ENCODE results near the gene FAM120A.
A peak's percentile ranks its signal among the peaks of the same experiment; 100 is the strongest.

FAM120A gene

DNA sequence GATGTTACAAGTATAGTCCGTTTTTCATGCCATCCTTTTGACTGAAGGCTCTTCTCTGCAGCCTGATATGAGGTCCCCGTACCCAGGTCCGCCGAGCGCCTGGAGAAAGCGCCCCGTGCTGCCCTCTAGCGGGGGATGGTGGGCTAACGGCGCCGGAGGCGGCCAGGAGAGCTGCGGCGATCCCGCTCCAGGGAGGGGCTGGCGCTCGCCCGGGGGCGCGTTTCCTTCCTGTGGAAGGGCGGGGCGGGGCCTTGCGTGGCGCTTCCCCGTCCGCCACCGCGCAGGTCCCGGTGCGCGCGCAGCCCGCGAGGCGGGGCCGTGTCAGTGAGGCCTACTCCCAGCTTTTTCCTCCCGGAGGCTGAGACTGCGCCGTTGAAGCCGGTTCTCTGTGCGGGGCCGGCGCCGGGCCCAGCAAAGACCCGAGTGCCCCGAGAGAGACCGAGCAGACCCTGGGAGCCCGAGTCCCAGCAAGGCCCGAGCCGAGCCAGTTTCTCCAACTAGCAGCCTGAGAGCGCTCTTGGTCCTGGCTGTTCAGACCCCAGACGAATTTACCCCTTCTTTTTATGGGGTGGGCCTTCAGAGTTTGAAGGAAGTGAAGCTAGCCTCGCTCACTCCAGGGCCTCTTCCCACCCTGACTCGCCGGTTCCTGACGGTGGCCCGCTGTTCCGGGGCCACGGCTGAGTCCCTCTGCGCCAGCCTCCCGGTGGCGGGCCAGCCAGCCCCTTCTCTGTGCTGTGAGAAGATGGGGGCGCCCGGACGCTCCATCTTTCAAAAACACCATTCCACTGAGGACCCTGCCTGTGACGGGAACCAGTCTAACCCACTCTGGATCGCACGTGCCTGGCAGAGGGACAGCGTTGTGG lies 115.2 kb downstream of the FAM120A start:
- Histone ChIP-seq H3K4me3 (ENCODE audit: low read length in 2 of 2) (peak overlapping the region; percentile 55 to 81), H4K91ac (ENCODE audit: low read depth, low read length, poor library complexity) (peak overlapping the region; percentile 87), H2AK5ac (ENCODE audit: low read depth, low read length) (peak overlapping the region; percentile 79), H3K23ac (ENCODE audit: low read depth, low read length, poor library complexity) (peak overlapping the region; percentile 45), H3K27ac (replicated peaks; ENCODE audit: low read length) (peak overlapping the region; percentile 77), H4K8ac (ENCODE audit: low read depth, low read length) (peak overlapping the region; percentile 93), H3K27me3 (ENCODE audit: control insufficient read depth in 3 of 3, insufficient read depth in 3 of 3, low read depth in 1 of 3, low read length in 3 of 3) (no peaks in the 10 kb centered on the region), H2AFZ (ENCODE audit: low read length) (peak overlapping the region; percentile 88), H2BK15ac (ENCODE audit: low read length) (peak overlapping the region; percentile 27), H3K14ac (ENCODE audit: low read length) (no peak overlapping the region), H2BK5ac (ENCODE audit: low read length) (peak overlapping the region; percentile 77), H3K4ac (ENCODE audit: low read length) (no peak overlapping the region), H3K9ac (ENCODE audit: low read depth, low read length, poor library complexity) (peak overlapping the region; percentile 94), H3K9me3 (replicated peaks in 1 of 2; ENCODE audit: control insufficient read depth in 2 of 2, insufficient read depth in 1 of 2, low read depth in 1 of 2, low read length in 2 of 2) (peaks cover 1 to 13% of the 10 kb centered on the region in 2 donors), H2BK12ac (ENCODE audit: low read length) (no peak overlapping the region), H3K18ac (ENCODE audit: low read length) (peak overlapping the region; percentile 97), H3K79me1 (ENCODE audit: low read depth, low read length) (peaks cover 2% of the 10 kb centered on the region), H3K4me2 (ENCODE audit: insufficient read depth, low read length, poor library complexity, severe bottlenecking) (peak overlapping the region; percentile 95), H2BK120ac (ENCODE audit: low read depth, low read length) (peak overlapping the region; percentile 97), H3K36me3 (replicated peaks in 1 of 2; ENCODE audit: control insufficient read depth in 2 of 2, insufficient read depth in 2 of 2, low read length in 2 of 2) (peaks cover 13 to 41% of the 10 kb centered on the region in 2 donors), H3K4me1 (ENCODE audit: control insufficient read depth in 2 of 2, insufficient read depth in 1 of 2, low read depth in 1 of 2, low read length in 2 of 2) (peaks cover 2 to 5% of the 10 kb centered on the region in 2 donors)
- no CpG with 5 or more reads among the region's 69 CpGs for WGBS, 2 donors (ENCODE audit: extremely low coverage in 2 of 2, insufficient read length in 2 of 2, insufficient replicate concordance in 1 of 2)
- DNase-seq (ENCODE audit: low spot score) = peak; percentile 94

DNA sequence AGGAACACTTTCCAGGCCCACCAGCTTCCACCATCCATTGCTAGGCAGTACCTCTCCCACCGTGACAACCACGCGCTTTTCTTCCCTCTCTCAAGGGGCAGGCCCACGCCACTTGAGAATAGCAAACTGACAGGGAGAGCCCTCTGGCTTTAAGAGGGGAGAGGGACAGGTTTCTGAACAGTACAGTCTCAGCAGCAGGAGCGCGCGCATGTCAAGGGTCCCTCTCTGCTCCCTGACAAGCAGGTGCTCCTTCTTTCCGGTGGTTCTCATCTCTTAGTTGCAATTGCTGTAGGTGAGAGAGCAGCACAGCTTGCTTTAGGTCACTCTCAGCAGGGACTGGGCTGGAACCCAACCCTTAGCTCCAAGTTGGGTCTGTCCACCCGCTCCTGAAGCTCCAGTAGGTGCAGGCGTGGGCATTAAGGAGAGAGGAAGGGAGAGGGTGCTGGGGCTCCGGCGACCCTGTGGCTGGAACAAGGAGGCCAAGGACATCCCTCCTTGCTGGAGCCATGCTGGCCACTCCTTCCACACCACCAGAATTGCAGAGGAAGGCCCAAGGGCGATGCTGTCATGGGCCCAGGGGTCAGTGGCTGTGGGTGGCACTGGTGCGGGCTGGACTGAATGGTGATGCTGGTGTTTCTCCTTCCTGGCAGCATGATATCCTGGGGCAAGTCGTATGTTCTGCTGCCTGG lies 115.9 kb downstream of the FAM120A start:
- Histone ChIP-seq H3K4me2 (ENCODE audit: insufficient read depth, low read length, poor library complexity, severe bottlenecking) (peak overlapping the region; percentile 95), H3K27me3 (ENCODE audit: control insufficient read depth in 3 of 3, insufficient read depth in 3 of 3, low read depth in 1 of 3, low read length in 3 of 3) (no peaks in the 10 kb centered on the region), H2BK120ac (ENCODE audit: low read depth, low read length) (peak overlapping the region; percentile 97), H3K14ac (ENCODE audit: low read length) (no peak overlapping the region), H3K4me1 (ENCODE audit: control insufficient read depth in 2 of 2, insufficient read depth in 1 of 2, low read depth in 1 of 2, low read length in 2 of 2) (peaks cover 2 to 5% of the 10 kb centered on the region in 2 donors), H3K4ac (ENCODE audit: low read length) (no peak overlapping the region), H2BK12ac (ENCODE audit: low read length) (no peak overlapping the region), H3K79me1 (ENCODE audit: low read depth, low read length) (peaks cover 2% of the 10 kb centered on the region), H3K36me3 (replicated peaks in 1 of 2; ENCODE audit: control insufficient read depth in 2 of 2, insufficient read depth in 2 of 2, low read length in 2 of 2) (peaks cover 10 to 33% of the 10 kb centered on the region in 2 donors), H3K23ac (ENCODE audit: low read depth, low read length, poor library complexity) (peak overlapping the region; percentile 45), H4K8ac (ENCODE audit: low read depth, low read length) (peak overlapping the region; percentile 93), H2AK5ac (ENCODE audit: low read depth, low read length) (peak overlapping the region; percentile 79), H3K4me3 (ENCODE audit: low read length in 2 of 2) (peak overlapping the region; percentile 55 to 81), H4K91ac (ENCODE audit: low read depth, low read length, poor library complexity) (peak overlapping the region; percentile 87), H3K9me3 (replicated peaks in 1 of 2; ENCODE audit: control insufficient read depth in 2 of 2, insufficient read depth in 1 of 2, low read depth in 1 of 2, low read length in 2 of 2) (peaks cover 1 to 17% of the 10 kb centered on the region in 2 donors), H3K27ac (replicated peaks; ENCODE audit: low read length) (no peak overlapping the region), H2BK15ac (ENCODE audit: low read length) (no peak overlapping the region), H2AFZ (ENCODE audit: low read length) (peak overlapping the region; percentile 88), H3K9ac (ENCODE audit: low read depth, low read length, poor library complexity) (peak overlapping the region; percentile 94), H2BK5ac (ENCODE audit: low read length) (peak overlapping the region; percentile 77), H3K18ac (ENCODE audit: low read length) (peak overlapping the region; percentile 97)
- WGBS, 2 donors (ENCODE audit: extremely low coverage in 2 of 2, insufficient read length in 2 of 2, insufficient replicate concordance in 1 of 2) = no CpG with 5 or more reads among the region's 15 CpGs
- no peak for DNase-seq (ENCODE audit: low spot score)

GRCh38 chr9:93568169-93568568 lies 116.7 kb downstream of the FAM120A start:
- Histone ChIP-seq H3K27me3 (ENCODE audit: control insufficient read depth in 3 of 3, insufficient read depth in 3 of 3, low read depth in 1 of 3, low read length in 3 of 3) (no peaks in the 10 kb centered on the region), H3K18ac (ENCODE audit: low read length) (no peak overlapping the region), H3K4me1 (ENCODE audit: control insufficient read depth in 2 of 2, insufficient read depth in 1 of 2, low read depth in 1 of 2, low read length in 2 of 2) (peaks cover 2 to 5% of the 10 kb centered on the region in 2 donors), H3K27ac (replicated peaks; ENCODE audit: low read length) (no peak overlapping the region), H2BK15ac (ENCODE audit: low read length) (no peak overlapping the region), H4K8ac (ENCODE audit: low read depth, low read length) (no peak overlapping the region), H3K23ac (ENCODE audit: low read depth, low read length, poor library complexity) (no peak overlapping the region), H3K14ac (ENCODE audit: low read length) (no peak overlapping the region), H3K36me3 (replicated peaks in 1 of 2; ENCODE audit: control insufficient read depth in 2 of 2, insufficient read depth in 2 of 2, low read length in 2 of 2) (peaks cover 6 to 25% of the 10 kb centered on the region in 2 donors), H3K9me3 (replicated peaks in 1 of 2; ENCODE audit: control insufficient read depth in 2 of 2, insufficient read depth in 1 of 2, low read depth in 1 of 2, low read length in 2 of 2) (peaks cover 1 to 19% of the 10 kb centered on the region in 2 donors), H2BK12ac (ENCODE audit: low read length) (no peak overlapping the region), H3K4me2 (ENCODE audit: insufficient read depth, low read length, poor library complexity, severe bottlenecking) (no peak overlapping the region), H2BK120ac (ENCODE audit: low read depth, low read length) (no peak overlapping the region), H3K79me1 (ENCODE audit: low read depth, low read length) (peaks cover 2% of the 10 kb centered on the region), H3K4me3 (ENCODE audit: low read length in 2 of 2) (no peak overlapping the region), H2AFZ (ENCODE audit: low read length) (no peak overlapping the region), H2BK5ac (ENCODE audit: low read length) (no peak overlapping the region), H3K4ac (ENCODE audit: low read length) (no peak overlapping the region), H2AK5ac (ENCODE audit: low read depth, low read length) (no peak overlapping the region), H4K91ac (ENCODE audit: low read depth, low read length, poor library complexity) (no peak overlapping the region), H3K9ac (ENCODE audit: low read depth, low read length, poor library complexity) (no peak overlapping the region)
- no peak for DNase-seq (ENCODE audit: low spot score)
- no CpG with 5 or more reads among the region's 5 CpGs for WGBS, 2 donors (ENCODE audit: extremely low coverage in 2 of 2, insufficient read length in 2 of 2, insufficient replicate concordance in 1 of 2)

Measured in neuronal stem cell (in vitro differentiated cells).